ENCODE results near the gene TEC.

GRCh38 chr4:48138511-48138910 is 131.1 kb downstream of the TEC start:
- TF ChIP-seq CTCF (IDR thresholded peaks at IDR 0.05) (no peak), POLR2A (IDR thresholded peaks at IDR 0.05) (no peak)
